Naive thymus-derived CD4-positive, alpha-beta T cell (primary cell): ENCODE data around the gene TMEM198. TPM values are rescaled to one million over a fixed set of nuclear protein-coding genes. Genes with fewer than 3 reads are reported as not detected.
A peak's percentile ranks its signal among the peaks of the same experiment; 100 is the strongest.

ENCODE experiments used
- ATAC-seq: fragments of 150-1000 bp; cut with Tn5 transposase; 2 replicates; pipeline ENCODE4 v1.10.0; 2021; ENCODE audit warnings: mild to moderate bottlenecking, moderate library complexity
- CTCF ChIA-PET: fragments of 350-600 bp; sonication (Branson Sonifier 250); formaldehyde crosslinking; loops from one replicate; lab custom pipeline; 2021; ENCODE audit warnings: antibody characterized with exemption; lab: Charles Lee
- POLR2A ChIA-PET: fragments of 350-600 bp; sonication (Branson Sonifier 250); formaldehyde crosslinking; loops from one replicate; lab custom pipeline; 2021; ENCODE audit warnings: antibody characterized with exemption, inconsistent platforms; lab: Charles Lee
- DNase-seq, 9 donors: peaks; one replicate each; pipeline versions ENCODE4 v3.0.0 to v3.0.0-alpha.2; 2020 to 2022; ENCODE audit warnings: mixed read lengths in 1 of 9
- H3K27ac ChIP-seq: one replicate; pipeline ENCODE4 v1.7.0; 2013; ENCODE audit warnings: mild to moderate bottlenecking, low read depth, low read length, moderate library complexity
- H3K27me3 ChIP-seq, 2 donors: one replicate each; pipeline ENCODE4 v1.7.0; 2013; ENCODE audit warnings: low read length in 2 of 2, mild to moderate bottlenecking in 2 of 2, moderate library complexity in 2 of 2; ENCODE audit not compliant: control insufficient read depth in 2 of 2, insufficient read depth in 2 of 2
- H3K36me3 ChIP-seq, 3 experiments: 1 replicate in 2 of 3; 2 replicates in 1 of 3; pipeline ENCODE4 v1.7.0; 2013; ENCODE audit warnings: low read length in 3 of 3, mild to moderate bottlenecking in 3 of 3, moderate library complexity in 1 of 3; ENCODE audit not compliant: insufficient read depth in 3 of 3, control insufficient read depth in 2 of 3
- H3K4me1 ChIP-seq, 2 donors: one replicate each; pipeline ENCODE4 v1.7.0; 2013; ENCODE audit warnings: low read length in 2 of 2, mild to moderate bottlenecking in 2 of 2, moderate library complexity in 1 of 2; ENCODE audit not compliant: control insufficient read depth in 2 of 2, insufficient read depth in 2 of 2
- H3K4me3 ChIP-seq: 2 replicates; pipeline ENCODE4 v1.7.0; 2013; ENCODE audit warnings: mild to moderate bottlenecking, low read length
- H3K9me3 ChIP-seq, 3 experiments: 1 replicate in 2 of 3; 2 replicates in 1 of 3; pipeline ENCODE4 v1.7.0; 2013; ENCODE audit warnings: low read length in 3 of 3; ENCODE audit not compliant: control insufficient read depth in 2 of 3
- H3K27ac Mint-ChIP-seq, 9 donors: one replicate each; pipeline ENCODE4 v1.8.0; 2020 to 2022; ENCODE audit warnings: mixed read lengths in 9 of 9, mild to moderate bottlenecking in 8 of 9, moderate library complexity in 5 of 9, inconsistent platforms in 2 of 9
- H3K27me3 Mint-ChIP-seq, 5 donors: one replicate each; pipeline ENCODE4 v1.8.0; 2021 to 2022; ENCODE audit warnings: mixed read lengths in 5 of 5, mild to moderate bottlenecking in 1 of 5
- H3K36me3 Mint-ChIP-seq, 5 donors: one replicate each; pipeline ENCODE4 v1.8.0; 2020 to 2022; ENCODE audit warnings: mixed read lengths in 5 of 5, mild to moderate bottlenecking in 3 of 5, inconsistent platforms in 1 of 5
- H3K4me1 Mint-ChIP-seq, 7 donors: one replicate each; pipeline ENCODE4 v1.8.0; 2020 to 2022; ENCODE audit warnings: mixed read lengths in 7 of 7, mild to moderate bottlenecking in 3 of 7, inconsistent platforms in 1 of 7
- H3K4me3 Mint-ChIP-seq, 10 donors: one replicate each; pipeline ENCODE4 v1.8.0; 2020 to 2022; ENCODE audit warnings: mild to moderate bottlenecking in 10 of 10, mixed read lengths in 10 of 10, moderate library complexity in 6 of 10, inconsistent platforms in 2 of 10
- H3K9me3 Mint-ChIP-seq, 11 donors: one replicate each; pipeline ENCODE4 v1.8.0; 2020 to 2022; ENCODE audit warnings: mixed read lengths in 11 of 11, mild to moderate bottlenecking in 4 of 11, inconsistent platforms in 1 of 11, moderate library complexity in 1 of 11
- intact Hi-C, 2 donors: fragments of 100-400 bp; cut with micrococcal nuclease; formaldehyde crosslinking; loops; one replicate each; pipeline ENCODE4 v1.15.1; 2023
- polyA plus RNA-seq, 2 donors: library from polyadenylated mRNA; unstranded; fragments of 300-500 nt; fragmentation: Illumina TruSeq; gene quantifications; one replicate each; pipeline ENCODE4 v1.2.3, GENCODE V29; 2021
- total RNA-seq, 6 experiments: library from RNA in 5 of 6; stranded (reverse) in 5 of 6; gene quantifications; 1 replicate in 5 of 6; 2 replicates in 1 of 6; pipeline ENCODE4 v1.2.3 and lab custom pipeline; 2021 to 2026

Gene TMEM198
- total and polyA plus RNA-seq, 7 experiments from 2014 or later, result 0.45 to 0.69 (median 0.50) TPM; not detected in 3

- Mint-ChIP-seq H3K27me3 (peaks cover 58 to 69% (median 62%) of the 10 kb centered on the region in 5 donors), H3K27ac (no peak overlapping the region), H3K4me3 (peak overlapping the region in 1 of 10 donors; percentile 29), H3K36me3 (peaks cover 0 to 7% (median 2%) of the 10 kb centered on the region in 5 donors), H3K9me3 (peaks cover 0 to 5% (median 0%) of the 10 kb centered on the region in 11 donors), H3K4me1 (peaks cover 14 to 34% (median 28%) of the 10 kb centered on the region in 7 donors)
- intact Hi-C loops, result no loop called here
- H3K9me3 ChIP-seq, result no peaks in the 10 kb centered on the region
- POLR2A ChIA-PET, result interaction anchor here (0.6 kb wide), 2 partner anchors 101 to 406 kb away, joined by 3 read pairs; no protein-coding TSS in a partner anchor
- DNase-seq (no peak), ATAC-seq (no peak)
- H3K36me3 ChIP-seq, result peaks cover 0 to 6% (median 0%) of the 10 kb centered on the region in 3 experiments
- CTCF ChIA-PET, result interaction anchor here (1.5 kb wide), 1 partner anchor 18 kb away, joined by 10 read pairs; no protein-coding TSS in a partner anchor
- peaks cover 0 to 12% of the 10 kb centered on the region in 2 donors for H3K4me1 ChIP-seq
- H3K27ac ChIP-seq, result no peak overlapping the region
- no peak overlapping the region for H3K4me3 ChIP-seq
- peaks cover 0 to 12% of the 10 kb centered on the region in 2 donors for H3K27me3 ChIP-seq
Observed at GRCh38 chr2:219511547-219512325, 32.1 kb upstream of the TMEM198 start.

DNA sequence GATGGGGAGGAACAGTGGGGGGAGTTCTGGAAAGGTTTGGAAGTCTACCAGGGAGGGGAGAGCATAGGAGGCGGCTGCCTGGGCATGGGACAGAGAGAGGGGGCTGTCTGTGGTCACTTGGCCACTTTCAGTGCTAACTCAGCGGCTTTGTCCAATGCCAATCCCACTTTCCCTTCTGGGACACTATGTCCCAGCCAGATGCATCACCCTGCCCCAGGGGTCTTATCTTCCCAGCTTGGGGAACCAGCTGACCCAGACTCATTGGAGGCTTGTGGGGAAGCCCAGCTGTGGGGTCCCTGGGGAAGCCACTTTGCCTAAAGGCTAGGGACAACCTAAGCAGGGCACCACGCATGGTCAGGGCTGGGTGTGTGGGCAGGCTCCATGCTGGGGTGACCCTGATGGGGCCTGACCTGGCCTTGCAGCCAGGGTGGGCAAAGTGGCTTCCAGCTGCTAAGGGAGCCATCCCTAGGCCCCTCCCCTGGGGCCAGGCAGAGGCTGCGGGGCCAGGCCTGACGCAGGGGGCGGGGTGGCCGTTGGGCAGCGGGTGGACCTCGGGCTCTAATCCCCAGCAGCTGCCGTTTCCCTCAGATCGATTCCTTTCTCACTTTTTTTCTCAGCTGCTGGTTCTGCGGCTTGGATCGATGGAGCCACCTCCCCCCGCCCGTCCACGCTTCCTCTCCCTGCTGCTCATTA, 31.2 kb upstream of the TMEM198 start:
- Mint-ChIP-seq H3K9me3 (peaks cover 0 to 5% (median 0%) of the 10 kb centered on the region in 11 donors), H3K4me3 (peak overlapping the region in 1 of 10 donors; percentile 29), H3K27me3 (peaks cover 67 to 78% (median 71%) of the 10 kb centered on the region in 5 donors), H3K27ac (no peak overlapping the region), H3K4me1 (peaks cover 14 to 34% (median 28%) of the 10 kb centered on the region in 7 donors), H3K36me3 (peaks cover 0 to 2% (median 0%) of the 10 kb centered on the region in 5 donors)
- POLR2A ChIA-PET, result no interaction called here
- CTCF ChIA-PET, result no interaction called here
- peaks cover 0 to 12% of the 10 kb centered on the region in 2 donors for H3K4me1 ChIP-seq
- H3K4me3 ChIP-seq, result no peak overlapping the region
- H3K9me3 ChIP-seq, result no peaks in the 10 kb centered on the region
- H3K27me3 ChIP-seq, result peaks cover 0 to 12% of the 10 kb centered on the region in 2 donors
- DNase-seq, result no peak
- no peaks in the 10 kb centered on the region for H3K36me3 ChIP-seq
- intact Hi-C loops, result no loop called here
- ATAC-seq, result no peak
- H3K27ac ChIP-seq, result no peak overlapping the region

DNA sequence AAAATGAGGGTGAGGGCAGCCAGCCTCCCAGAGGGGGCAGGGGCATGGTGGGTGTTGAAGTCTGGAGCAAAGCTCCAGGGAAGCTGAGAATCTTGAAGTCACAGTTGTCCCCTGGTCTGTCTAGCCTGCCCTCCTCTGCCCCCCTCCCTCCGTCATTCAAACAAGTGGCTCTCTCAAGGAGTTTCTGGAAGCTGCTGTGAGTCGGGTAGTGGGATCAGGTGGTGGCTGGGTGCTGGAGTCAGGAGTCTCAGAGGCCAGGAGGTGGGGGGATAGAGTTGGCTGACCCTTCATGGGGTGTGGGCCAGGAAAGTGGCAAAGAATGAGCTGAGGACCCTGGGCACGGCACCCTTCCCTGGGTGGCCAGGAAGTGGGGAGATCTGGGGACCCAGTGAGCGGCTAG, 30.0 kb upstream of the TMEM198 start:
- peaks cover 0 to 12% of the 10 kb centered on the region in 2 donors for H3K4me1 ChIP-seq
- H3K4me3 Mint-ChIP-seq, result peak overlapping the region in 5 of 10 donors; percentile 10 to 61 (median 47)
- ChIA-PET CTCF (no interaction called here), POLR2A (no interaction called here)
- H3K4me3 ChIP-seq, result no peak overlapping the region
- H3K36me3 Mint-ChIP-seq, result peaks cover 0 to 2% (median 0%) of the 10 kb centered on the region in 5 donors
- H3K27ac Mint-ChIP-seq, result no peak overlapping the region
- no peaks in the 10 kb centered on the region for H3K9me3 ChIP-seq
- H3K9me3 Mint-ChIP-seq, result peaks cover 0 to 5% (median 0%) of the 10 kb centered on the region in 11 donors
- H3K27me3 ChIP-seq, result peaks cover 0 to 12% of the 10 kb centered on the region in 2 donors
- intact Hi-C loops, result no loop called here
- DNase-seq (no peak), ATAC-seq (no peak)
- peaks cover 73 to 88% (median 81%) of the 10 kb centered on the region in 5 donors for H3K27me3 Mint-ChIP-seq
- no peaks in the 10 kb centered on the region for H3K36me3 ChIP-seq
- peaks cover 14 to 34% (median 28%) of the 10 kb centered on the region in 7 donors for H3K4me1 Mint-ChIP-seq
- H3K27ac ChIP-seq, result no peak overlapping the region

DNA sequence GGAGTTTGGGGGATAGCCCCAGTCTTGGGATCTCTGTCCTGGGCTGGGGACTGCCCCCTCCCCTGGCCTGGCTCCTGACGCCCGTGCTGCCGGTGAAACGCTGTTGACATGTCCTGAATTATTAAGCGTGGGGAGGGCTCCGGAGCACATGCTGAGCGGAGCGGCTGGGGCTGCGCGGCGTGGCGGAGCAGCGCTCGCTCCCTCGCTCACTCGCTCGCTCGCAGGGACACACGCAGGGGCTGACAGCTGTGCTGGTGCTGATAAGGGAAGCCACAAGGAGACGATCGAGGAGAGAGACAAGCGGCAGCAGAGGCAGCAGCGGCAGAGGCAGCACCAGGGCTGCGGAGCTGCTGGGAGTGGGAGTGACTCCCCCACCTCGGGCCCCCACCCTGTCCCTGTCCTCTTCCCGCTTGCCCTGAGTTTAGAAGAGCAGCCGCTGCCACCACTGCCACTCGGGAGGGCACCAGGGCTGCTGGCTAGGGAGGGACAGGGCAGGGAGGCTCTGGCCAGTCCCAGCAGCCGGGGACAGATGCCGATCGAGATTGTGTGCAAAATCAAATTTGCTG, 29.5 kb upstream of the TMEM198 start, which contains the start of gene ASIC4:
ASIC4 (plus strand) TSS at position 287 of the 566 bp plus-strand sequence; CDS start at position 530, 243 bp downstream.
- Mint-ChIP-seq H3K9me3 (peaks cover 0 to 5% (median 0%) of the 10 kb centered on the region in 11 donors), H3K27me3 (peaks cover 76 to 87% (median 82%) of the 10 kb centered on the region in 5 donors), H3K4me3 (peak within 1 kb of the TSS in 5 of 10 donors; percentile 10 to 61 (median 47)), H3K27ac (no peak within 1 kb of the TSS), H3K36me3 (peaks cover 0 to 2% (median 0%) of the 10 kb centered on the region in 5 donors), H3K4me1 (peaks cover 14 to 34% (median 28%) of the 10 kb centered on the region in 7 donors)
- ATAC-seq (peak; percentile 15), DNase-seq (no peak)
- Histone ChIP-seq H3K9me3 (no peaks in the 10 kb centered on the region), H3K4me1 (peaks cover 0 to 12% of the 10 kb centered on the region in 2 donors), H3K4me3 (no peak within 1 kb of the TSS), H3K36me3 (no peaks in the 10 kb centered on the region), H3K27me3 (peaks cover 0 to 12% of the 10 kb centered on the region in 2 donors), H3K27ac (no peak within 1 kb of the TSS)
- ChIA-PET CTCF (no interaction called here), POLR2A (no interaction called here)
- intact Hi-C loops, result no loop called here

GRCh38 chr2:219514836-219515235, 29.0 kb upstream of the TMEM198 start:
- peaks cover 0 to 11% of the 10 kb centered on the region in 2 donors for H3K27me3 ChIP-seq
- H3K4me1 ChIP-seq, result peaks cover 0 to 7% of the 10 kb centered on the region in 2 donors
- H3K27me3 Mint-ChIP-seq, result peaks cover 74 to 87% (median 79%) of the 10 kb centered on the region in 5 donors
- no peak for DNase-seq
- H3K36me3 ChIP-seq, result no peaks in the 10 kb centered on the region
- ChIA-PET POLR2A (no interaction called here), CTCF (no interaction called here)
- no peak overlapping the region for H3K4me3 Mint-ChIP-seq
- no peak overlapping the region for H3K4me3 ChIP-seq
- no peaks in the 10 kb centered on the region for H3K9me3 ChIP-seq
- no peak overlapping the region for H3K27ac Mint-ChIP-seq
- peaks cover 0 to 3% (median 0%) of the 10 kb centered on the region in 11 donors for H3K9me3 Mint-ChIP-seq
- no peak overlapping the region for H3K27ac ChIP-seq
- H3K4me1 Mint-ChIP-seq, result peaks cover 8 to 30% (median 23%) of the 10 kb centered on the region in 7 donors
- intact Hi-C loops, result no loop called here
- no peaks in the 10 kb centered on the region for H3K36me3 Mint-ChIP-seq
- ATAC-seq, result no peak
